HG02970 (cell line): Measurements from ENCODE around the gene ANKMY1.

Source experiments
- ATAC-seq: cut with Tn5 transposase; IDR thresholded peaks from one replicate; pipeline ENCODE4 v1.9.1; 2021; ENCODE audit warnings: mild to moderate bottlenecking, moderate library complexity, moderate number of reproducible peaks; ENCODE audit not compliant: unreplicated experiment, low FRiP score

The ANKMY1 gene

DNA sequence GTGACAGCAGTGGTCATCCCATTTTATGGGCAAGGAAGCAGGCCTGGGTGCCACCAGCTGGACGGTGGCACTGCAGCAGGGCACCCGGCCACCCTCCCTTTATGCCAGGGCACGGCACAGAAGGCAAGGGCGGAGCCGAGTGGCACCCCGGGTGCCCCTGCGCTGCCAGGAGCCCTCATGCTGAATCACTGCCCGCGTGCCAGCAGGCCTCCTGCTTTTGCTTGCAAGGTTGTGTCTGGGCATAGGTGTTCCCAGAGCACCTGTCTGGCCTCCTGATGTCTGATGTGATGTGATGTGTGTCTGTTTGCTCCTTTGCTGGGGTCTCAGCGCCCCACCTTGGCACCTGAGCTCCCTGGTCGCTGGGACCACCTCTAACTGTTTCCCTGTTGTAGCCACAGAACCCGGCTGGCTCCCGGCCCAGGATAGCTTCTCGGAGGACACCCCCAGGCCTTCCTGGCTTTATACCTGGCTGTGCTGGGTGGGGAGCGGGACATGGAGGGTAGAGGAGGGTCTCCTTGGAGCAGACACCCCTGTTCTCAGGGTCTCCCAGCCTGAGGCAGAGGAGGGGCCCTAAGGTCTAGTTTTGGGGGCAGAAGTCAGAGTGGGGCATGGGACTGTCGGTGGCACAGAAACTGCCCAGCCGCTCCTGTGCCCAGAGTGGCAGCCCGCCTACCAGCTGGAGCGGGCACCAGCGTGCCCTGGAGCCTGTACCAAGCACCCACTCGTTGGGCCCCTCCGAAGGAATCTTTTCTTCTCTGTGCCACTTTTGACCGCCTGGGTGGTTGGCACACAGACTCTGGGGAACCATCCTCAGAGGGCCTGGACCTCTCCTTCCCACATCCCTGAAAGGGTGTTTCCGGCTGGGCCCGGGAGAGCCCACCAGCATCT, 118.7 kb downstream of the ANKMY1 start:
- no peak for ATAC-seq

DNA sequence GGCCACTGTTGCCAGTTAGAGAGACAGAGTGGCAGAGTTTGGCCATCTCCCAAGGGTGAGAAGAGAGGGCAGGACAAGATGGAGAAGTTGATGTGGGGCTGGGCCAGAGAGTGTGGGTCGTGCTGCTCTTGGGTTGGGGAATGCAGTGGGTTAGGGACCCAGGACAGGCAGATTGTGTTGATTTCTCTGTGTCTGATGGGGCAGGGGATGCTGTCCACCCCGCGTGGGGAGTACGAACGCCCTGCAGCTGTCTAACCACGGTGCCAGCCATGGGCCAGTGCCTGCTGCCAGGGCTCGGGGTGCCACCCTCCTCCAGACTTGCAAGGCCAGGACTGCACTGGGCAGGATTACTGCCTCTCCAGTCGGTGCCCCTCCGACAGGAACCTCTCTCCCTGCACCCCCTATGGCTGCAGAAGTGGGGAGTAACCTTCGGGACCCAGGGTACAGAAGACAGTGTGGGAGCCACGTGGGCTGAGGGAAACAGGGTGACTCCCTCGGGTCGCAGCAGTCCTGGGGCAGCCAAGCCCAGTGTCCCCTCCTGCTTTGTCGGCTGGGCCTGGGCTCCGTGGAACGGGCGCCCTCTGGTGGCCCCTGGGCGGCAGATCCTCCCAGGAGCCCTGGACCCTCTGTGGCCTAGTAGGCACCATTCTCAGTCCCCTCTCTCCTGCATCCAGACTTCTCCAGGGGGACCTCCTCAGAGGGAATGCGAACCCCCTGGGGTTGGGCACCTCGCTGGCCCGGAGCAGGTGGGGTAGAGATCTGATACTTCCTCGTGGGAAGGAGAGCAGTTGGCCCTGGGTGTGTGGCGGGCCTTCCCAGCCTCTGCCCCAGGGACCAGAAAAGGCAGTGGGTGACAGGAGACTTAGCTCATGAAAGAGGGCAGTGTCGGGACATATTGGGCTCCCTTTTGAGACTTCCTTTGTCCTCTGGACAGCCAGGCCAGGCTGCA, 119.7 kb downstream of the ANKMY1 start:
- ATAC-seq = no peak

DNA sequence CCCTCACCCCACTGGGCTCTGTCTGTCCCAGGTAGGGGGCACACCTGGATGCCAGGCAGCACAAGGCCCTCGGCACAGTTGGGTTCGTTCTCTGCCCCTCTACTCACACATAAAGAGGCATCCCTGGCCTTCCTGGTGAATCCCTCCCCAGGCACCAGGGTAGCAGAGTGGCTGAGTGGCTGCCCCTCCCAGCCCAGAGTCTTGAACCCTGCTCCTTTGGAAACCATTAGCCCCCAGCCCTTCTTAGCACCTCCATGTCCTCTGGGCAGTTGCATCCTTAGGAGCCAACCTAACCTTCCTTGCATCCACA, 120.3 kb downstream of the ANKMY1 start:
- no peak for ATAC-seq

DNA sequence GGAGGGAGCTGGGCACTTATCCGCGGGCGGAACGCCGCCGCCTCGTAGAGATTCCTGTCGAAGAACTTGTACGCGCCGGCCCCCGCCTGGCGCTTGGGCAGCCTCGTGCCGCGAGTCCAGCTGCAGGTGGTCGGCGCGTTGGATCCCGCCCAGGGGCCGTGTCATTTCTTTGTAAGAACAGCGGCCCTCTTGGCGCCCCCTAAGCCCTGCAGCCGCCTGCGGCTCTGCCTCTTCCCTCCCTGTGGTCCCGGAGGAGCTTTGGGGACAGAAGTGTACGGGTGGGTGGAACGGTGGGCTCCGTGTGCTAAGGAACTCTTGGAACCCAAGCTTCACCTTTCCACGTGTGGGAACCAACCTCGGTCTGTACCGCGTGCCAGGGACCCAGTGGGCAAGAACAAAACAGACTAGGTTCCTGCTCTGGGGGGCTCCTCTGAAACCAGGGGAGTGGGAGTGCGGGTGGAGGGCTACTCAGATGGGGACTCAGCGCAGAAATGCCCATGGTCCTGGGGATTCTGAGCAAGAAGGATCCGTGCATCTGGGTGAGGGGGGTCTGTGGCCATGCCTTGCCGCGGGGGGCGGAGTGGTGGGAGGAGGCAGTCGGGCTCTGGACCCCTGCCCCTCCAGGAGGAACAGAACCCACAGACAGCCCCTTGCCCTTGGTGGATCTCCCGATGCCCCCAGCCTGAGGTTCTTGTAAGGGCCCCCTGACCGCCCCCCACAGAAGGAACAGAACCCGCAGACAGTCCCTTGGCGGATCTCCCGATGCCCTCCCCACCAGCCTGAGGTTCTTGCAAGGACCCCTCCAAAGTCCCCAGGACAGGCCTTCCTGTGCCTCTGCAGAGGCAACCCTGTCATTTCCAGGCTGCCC, 120.9 kb downstream of the ANKMY1 start:
- ATAC-seq = no peak

DNA sequence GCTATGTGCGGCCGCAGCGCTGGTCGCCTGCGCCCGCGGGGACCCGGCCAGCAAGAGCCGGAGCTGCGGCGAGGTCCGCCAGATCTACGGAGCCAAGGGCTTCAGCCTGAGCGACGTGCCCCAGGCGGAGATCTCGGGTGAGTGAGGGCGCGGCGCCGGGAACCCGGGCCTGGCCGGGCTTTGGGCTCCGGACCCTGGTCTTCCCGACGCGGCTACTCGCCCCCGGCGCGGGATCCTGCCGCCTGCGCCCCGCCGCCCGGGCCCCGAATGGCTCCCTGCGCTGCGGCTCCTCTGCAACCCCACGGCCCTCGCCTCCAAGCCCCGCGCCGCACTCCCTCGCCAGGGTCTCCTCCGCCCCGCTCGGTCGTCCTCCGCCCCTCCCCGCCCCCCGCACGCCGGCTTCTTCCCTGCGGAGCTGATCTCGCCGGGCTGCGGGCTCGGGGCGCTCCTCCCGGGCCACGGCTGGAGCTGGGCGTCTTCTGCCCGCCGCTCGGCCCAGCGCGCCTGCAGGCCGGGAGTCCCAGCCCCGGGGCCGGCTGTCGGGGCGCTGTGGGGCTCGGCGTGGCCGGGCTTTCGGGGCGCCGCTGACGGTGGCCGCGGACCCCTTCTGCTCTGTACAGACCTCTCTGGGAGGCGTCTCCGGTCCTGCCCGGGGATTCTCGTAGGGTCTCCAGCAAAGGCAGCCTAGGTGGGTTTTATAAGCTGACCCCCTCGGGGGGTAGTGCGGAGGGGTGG, 121.7 kb downstream of the ANKMY1 start:
- peak; percentile 18 for ATAC-seq

DNA sequence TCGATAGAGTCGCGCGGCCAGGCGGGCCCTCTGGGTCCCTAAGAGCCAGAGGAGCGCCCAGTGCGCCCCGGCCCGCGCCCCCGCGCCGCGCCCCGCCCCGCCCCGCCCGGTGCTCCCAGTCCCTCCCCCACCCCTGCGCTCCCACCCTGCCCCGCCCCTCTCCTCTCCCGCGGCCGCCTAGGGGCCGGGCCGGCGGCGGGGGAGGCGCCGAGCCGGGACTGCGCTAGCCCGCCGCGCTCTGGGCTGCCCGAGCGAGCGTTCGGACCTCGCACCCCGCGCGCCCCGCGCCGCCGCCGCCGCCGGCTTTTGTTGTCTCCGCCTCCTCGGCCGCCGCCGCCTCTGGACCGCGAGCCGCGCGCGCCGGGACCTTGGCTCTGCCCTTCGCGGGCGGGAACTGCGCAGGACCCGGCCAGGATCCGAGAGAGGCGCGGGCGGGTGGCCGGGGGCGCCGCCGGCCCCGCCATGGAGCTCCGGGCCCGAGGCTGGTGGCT, 122.3 kb downstream of the ANKMY1 start, which contains the start of gene GPC1:
TSS of gene GPC1 (plus strand) at position 207 of the 491 bp plus-strand sequence. CDS start at position 463, 256 bp downstream.
- ATAC-seq = peak; percentile 39

DNA sequence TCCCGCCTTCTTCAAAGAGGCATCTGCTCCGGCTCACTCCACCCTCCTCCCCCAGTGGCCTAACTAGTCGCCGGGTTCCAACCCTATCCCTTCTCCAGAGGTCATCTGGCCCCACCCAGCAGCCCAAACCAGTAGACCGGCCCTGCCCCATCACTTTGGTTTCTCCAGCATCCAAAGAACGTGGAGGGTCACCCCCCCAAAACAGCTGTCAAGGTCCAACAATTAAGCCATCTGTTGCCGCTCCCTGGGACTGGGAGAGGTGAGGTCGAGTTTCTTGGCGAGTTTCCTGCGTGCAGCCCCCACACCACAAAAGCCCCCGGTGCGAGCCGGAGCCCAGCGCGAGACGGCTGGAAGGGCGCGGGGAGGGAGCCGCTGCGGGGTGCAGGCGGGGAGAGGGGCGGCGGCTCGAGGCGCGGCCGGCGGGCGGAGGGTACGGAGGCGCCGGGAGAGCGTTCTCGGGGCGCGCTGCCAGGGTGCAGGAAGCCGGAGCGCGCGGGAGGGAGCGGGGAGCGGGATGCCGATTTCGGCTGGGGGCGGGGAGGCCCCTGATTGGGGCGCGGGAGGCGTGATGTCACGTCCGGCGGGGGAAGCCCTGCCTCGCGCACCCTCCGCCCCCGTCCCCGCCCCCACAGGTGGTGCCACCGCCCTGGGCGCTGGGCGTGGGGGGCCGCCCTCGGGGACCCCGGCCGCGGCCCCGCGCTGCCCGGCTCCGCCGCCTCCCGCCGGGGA, 122.9 kb downstream of the ANKMY1 start:
- ATAC-seq = peak; percentile 43

DNA sequence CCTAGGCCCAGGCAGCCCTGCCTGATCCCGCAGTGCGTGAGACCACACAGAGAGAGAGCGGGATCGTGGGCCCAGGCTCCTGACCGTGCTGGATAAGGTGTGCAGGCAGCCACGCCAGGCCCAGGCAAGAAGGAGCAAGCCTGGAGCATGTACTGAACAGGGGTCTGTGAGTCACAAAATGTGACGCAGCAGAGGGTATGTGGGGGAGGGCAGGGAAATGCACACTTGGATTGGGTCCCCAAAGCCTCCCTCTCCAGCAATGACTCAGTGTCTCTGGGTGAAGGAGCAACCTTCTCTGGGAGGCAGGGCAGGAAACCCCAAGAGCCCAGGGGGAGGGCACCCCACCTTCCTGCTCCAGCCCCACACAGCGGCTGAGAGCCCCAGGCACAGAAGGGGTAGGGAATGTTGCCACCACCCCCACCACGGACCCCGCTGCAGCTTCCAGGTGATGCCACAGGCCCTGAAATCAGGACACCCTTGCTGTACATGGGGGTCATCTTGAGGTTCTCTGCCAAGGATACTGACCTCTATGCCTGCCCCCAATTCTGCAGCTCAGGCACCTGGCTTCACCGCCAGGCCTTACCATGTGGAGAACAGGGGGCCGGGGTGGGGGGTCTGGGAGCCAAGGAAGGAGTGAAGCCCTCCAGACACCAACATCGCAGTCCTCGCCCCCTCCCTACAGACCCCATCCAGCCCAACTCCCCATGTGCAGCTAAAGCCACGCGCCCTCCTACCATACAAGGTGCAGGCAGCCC, 123.6 kb downstream of the ANKMY1 start:
- no peak for ATAC-seq

DNA sequence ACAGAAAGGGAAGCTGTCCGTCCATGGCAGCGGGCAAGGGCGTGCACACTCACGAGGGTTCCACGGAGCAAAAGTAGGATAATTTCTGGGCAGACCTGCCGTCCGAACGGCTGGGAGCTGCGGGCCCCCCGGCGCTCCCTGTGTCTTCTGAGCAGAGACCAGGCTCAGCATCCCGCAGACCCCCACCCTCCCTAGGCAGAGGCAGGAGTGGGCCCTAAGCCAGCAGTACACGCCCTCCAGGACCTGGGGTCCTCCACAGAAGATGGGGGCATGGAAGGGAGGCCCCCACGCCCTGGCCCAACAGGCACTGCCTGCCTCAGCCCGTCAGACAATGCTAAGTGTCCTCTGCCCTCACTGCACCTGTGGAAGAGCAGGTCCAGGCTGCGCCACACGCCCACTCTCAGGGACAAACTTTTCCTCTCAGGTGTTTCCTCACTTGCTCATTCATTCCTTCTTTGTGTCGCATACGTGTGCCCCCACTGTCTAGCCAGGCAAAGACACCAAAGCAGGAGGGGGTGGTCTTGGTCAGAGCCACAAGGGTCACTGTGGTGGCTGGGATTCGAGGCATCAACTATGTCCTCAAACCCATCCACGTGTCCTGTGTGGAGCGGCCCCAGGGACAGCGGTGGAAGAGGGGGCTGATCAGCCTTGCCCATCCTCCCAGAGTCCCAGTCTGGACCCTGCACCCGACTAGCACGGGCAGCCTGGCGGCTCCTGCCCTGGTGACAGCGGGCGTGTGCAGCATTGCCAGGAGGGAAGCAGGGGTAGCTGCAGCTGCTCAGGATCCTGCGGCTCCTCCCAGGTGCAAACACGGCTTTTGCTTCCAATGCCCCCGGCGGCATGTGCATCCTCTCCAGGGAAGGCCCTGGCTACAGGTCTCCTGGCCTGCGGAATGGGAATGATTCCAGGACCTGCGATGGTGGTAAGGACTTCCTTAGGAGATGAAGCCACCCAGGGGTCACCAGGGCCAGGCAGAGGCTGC, 124.7 kb downstream of the ANKMY1 start:
- no peak for ATAC-seq

DNA sequence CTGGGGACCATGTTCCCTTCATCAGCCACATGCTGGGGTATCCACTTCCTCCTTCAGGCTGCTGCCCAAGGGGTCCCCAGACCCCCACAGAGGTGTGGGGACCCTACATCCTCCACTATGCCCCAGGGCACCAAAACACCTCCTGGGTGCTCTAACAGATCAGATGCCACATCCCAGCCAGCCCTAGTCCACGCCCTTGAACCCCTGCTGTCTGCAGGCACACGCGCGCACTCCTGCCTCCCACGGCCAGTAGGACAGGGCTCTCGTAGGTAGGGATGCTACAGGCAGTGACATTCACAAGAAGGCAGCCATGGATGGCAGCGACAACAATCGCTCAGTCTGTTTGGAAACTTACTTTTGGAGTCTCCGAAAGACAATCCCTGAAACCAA, 125.4 kb downstream of the ANKMY1 start:
- ATAC-seq = no peak

DNA sequence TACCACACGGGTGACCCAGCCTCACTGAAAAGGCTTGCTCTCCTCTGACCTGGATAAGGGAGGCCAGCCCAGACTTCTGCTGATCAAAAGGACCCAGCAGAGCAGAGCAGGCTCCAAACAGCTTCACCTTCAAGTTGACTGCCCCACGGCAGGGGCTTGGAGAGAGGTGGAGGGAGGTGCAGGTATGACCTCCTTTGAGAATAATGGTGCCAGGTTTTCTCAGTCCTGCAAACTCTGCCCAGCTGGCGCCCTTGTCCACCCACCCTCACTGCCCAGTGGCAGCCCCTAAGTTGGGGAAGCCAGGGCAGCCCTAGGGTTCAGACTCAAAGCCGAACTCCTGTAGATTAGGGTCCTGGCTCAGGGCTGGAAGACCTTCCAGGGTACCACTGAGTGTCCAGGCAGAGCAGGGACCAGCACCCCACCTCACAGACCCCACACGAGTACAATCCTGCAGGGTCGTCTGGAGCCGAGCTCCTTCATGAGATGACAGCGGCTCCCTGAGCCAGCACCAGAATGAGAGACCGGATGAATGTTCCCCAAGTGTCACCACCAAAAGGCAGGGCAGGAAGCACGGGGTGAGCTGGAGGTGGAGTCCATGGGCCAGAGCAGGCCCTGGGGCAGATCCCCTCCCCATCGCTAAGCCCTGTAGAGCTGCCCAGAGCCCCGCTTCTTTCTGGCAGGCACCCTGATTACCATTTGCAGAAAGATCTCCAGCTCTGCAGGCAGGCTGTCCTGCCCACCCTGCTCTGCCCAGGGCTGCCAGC, 125.9 kb downstream of the ANKMY1 start:
- no peak for ATAC-seq

DNA sequence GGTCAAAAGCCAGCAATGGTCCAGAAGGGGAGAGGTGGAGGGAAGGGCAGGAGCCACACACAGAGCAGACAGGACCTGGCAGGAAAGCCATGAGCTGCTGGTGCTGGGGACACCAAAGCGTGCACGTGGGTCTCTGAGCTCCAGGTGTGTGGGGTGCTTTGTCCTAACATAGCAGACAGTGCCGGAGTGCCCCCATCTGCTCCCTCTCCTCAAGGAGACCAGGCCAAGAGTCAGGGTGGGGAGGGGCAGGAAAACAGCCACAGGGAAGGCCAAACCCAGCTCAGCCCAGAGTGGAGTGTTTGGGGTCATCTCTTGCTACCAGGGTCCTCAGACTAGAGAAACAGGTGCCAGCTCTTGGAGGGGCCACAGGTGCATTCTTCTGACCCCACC, 126.5 kb downstream of the ANKMY1 start:
- ATAC-seq = no peak

DNA sequence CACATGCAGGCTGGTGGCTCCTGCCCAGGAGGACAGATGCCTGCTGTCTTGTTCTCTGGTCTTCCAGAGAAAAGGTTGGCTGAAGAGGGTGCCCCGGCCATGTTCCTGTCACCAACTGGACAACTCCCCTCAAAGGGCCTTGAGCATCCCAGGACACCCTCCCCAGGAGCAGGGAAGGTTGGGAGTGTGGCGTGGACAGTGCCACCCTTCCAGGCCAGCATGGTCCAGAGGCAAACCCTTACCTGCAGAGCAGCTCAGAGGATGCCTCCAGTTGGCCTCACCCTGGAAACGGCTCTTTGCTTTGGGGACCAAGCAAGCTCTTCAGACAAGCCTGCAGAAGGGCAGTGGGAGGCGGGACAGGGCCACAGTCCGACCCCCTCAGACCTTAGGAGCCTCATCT, 127.2 kb downstream of the ANKMY1 start:
- no peak for ATAC-seq

DNA sequence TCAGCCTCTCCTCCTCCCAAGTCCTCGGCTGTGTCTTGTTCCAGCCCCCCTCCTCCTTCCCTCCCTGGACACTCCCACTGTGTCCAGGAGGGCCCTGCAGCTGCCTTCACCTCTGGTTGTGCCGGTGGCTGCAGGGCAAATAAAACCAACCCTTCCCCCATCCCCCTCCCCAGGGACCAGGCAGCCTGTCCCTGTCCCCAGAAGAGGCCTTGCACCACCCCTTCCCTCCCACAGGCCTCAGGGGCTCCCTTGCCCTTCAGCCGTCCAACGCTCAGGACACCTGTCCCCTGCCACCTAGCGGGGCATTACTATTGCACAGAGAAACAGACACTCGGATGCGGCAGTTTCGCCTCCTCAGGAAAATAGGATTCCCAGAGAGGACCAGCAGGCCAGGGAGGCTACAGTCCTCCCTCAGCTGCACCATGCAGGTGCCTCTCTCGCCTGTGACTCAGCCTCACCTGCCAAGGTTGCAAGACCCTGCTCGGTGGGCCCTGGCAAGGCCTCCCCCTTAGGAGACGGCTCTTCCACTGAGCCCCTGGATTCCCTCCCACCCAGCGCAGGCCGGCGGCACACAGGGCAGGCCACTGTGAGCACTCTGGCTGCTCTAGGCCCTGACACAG, 127.8 kb downstream of the ANKMY1 start:
- ATAC-seq = no peak
